ENCODE data around the gene SCAPER.
A peak's percentile ranks its signal among the peaks of the same experiment; 100 is the strongest.

SCAPER gene

GRCh38 chr15:76905013-76905839, at the start of gene SCAPER:
Gene SCAPER (minus strand): TSS chr15:76905340. CDS start chr15:76883817, 21,523 bp downstream.
- Histone ChIP-seq H3K27me3 (ENCODE audit: control insufficient read depth, insufficient read depth, low read length) (no peaks in the 10 kb centered on the region), H3K4me3 (ENCODE audit: low read depth, low read length) (peak within 1 kb of the TSS; percentile 82), H3K9ac (peak within 1 kb of the TSS; percentile 46), H3K4me2 (ENCODE audit: low read length) (peak within 1 kb of the TSS; percentile 87), H3K36me3 (ENCODE audit: control insufficient read depth, insufficient read depth, low read length) (no peaks in the 10 kb centered on the region), H3K4me1 (peaks cover 4% of the 10 kb centered on the region), H3K27ac (peak within 1 kb of the TSS; percentile 93), H2AFZ (peak within 1 kb of the TSS; percentile 95), H3K79me2 (peaks cover 4% of the 10 kb centered on the region), H3K9me3 (ENCODE audit: control insufficient read depth, low read length) (no peaks in the 10 kb centered on the region)
- no peak for TF ChIP-seq CTCF (IDR thresholded peaks at IDR 0.05)

- Histone ChIP-seq H3K36me3 (ENCODE audit: control insufficient read depth, insufficient read depth, low read length) (no peaks in the 10 kb centered on the region), H3K4me1 (peaks cover 2% of the 10 kb centered on the region), H3K79me2 (no peaks in the 10 kb centered on the region), H3K4me2 (ENCODE audit: low read length) (no peak overlapping the region), H3K27ac (no peak overlapping the region), H3K9me3 (ENCODE audit: control insufficient read depth, low read length) (no peaks in the 10 kb centered on the region), H3K9ac (no peak overlapping the region), H2AFZ (no peak overlapping the region), H3K27me3 (ENCODE audit: control insufficient read depth, insufficient read depth, low read length) (no peaks in the 10 kb centered on the region), H3K4me3 (ENCODE audit: low read depth, low read length) (no peak overlapping the region)
- TF ChIP-seq CTCF (IDR thresholded peaks at IDR 0.05) = no peak
Observed at GRCh38 chr15:76954744-76955143, 49.6 kb upstream of the SCAPER start.

GRCh38 chr15:76953913-76954312, 48.8 kb upstream of the SCAPER start:
- Histone ChIP-seq H3K4me3 (ENCODE audit: low read depth, low read length) (no peak overlapping the region), H2AFZ (no peak overlapping the region), H3K79me2 (no peaks in the 10 kb centered on the region), H3K9ac (no peak overlapping the region), H3K4me1 (no peaks in the 10 kb centered on the region), H3K27ac (no peak overlapping the region), H3K9me3 (ENCODE audit: control insufficient read depth, low read length) (no peaks in the 10 kb centered on the region), H3K4me2 (ENCODE audit: low read length) (no peak overlapping the region), H3K27me3 (ENCODE audit: control insufficient read depth, insufficient read depth, low read length) (no peaks in the 10 kb centered on the region), H3K36me3 (ENCODE audit: control insufficient read depth, insufficient read depth, low read length) (no peaks in the 10 kb centered on the region)
- TF ChIP-seq CTCF (IDR thresholded peaks at IDR 0.05) = no peak

GRCh38 chr15:76951220-76951619, 46.1 kb upstream of the SCAPER start:
- Histone ChIP-seq H3K4me1 (no peaks in the 10 kb centered on the region), H3K27me3 (ENCODE audit: control insufficient read depth, insufficient read depth, low read length) (no peaks in the 10 kb centered on the region), H3K36me3 (ENCODE audit: control insufficient read depth, insufficient read depth, low read length) (no peaks in the 10 kb centered on the region), H3K27ac (no peak overlapping the region), H3K4me3 (ENCODE audit: low read depth, low read length) (no peak overlapping the region), H2AFZ (no peak overlapping the region), H3K9me3 (ENCODE audit: control insufficient read depth, low read length) (no peaks in the 10 kb centered on the region), H3K9ac (no peak overlapping the region), H3K79me2 (no peaks in the 10 kb centered on the region), H3K4me2 (ENCODE audit: low read length) (no peak overlapping the region)
- TF ChIP-seq CTCF (IDR thresholded peaks at IDR 0.05) = no peak

GRCh38 chr15:76947454-76947853, 42.3 kb upstream of the SCAPER start:
- Histone ChIP-seq H3K4me1 (no peaks in the 10 kb centered on the region), H3K79me2 (no peaks in the 10 kb centered on the region), H3K9ac (no peak overlapping the region), H3K27me3 (ENCODE audit: control insufficient read depth, insufficient read depth, low read length) (no peaks in the 10 kb centered on the region), H2AFZ (no peak overlapping the region), H3K27ac (no peak overlapping the region), H3K4me3 (ENCODE audit: low read depth, low read length) (no peak overlapping the region), H3K4me2 (ENCODE audit: low read length) (no peak overlapping the region), H3K9me3 (ENCODE audit: control insufficient read depth, low read length) (no peaks in the 10 kb centered on the region), H3K36me3 (ENCODE audit: control insufficient read depth, insufficient read depth, low read length) (no peaks in the 10 kb centered on the region)
- no peak for TF ChIP-seq CTCF (IDR thresholded peaks at IDR 0.05)
